Measurements from ENCODE around the gene PEAK1. TPM values are rescaled to one million over a fixed set of nuclear protein-coding genes. Genes with fewer than 3 reads are reported as not detected.

Gene PEAK1
- total and polyA plus RNA-seq, 4 experiments from 2014 or later, result 2.2 to 10.1 (median 7.8) TPM; not detected in 1

GRCh38 chr15:77416148-77416455 is 3.8 kb downstream of the PEAK1 start:
- Histone ChIP-seq H3K27ac (ENCODE audit: low read depth, low read length) (no peak overlapping the region), H3K36me3 (ENCODE audit: insufficient read depth, low read length) (no peaks in the 10 kb centered on the region), H3K9me3 (ENCODE audit: control insufficient read depth in 1 of 2, low read length in 2 of 2) (no peaks in the 10 kb centered on the region), H3K4me1 (ENCODE audit: insufficient read depth, low read length) (peaks cover 1% of the 10 kb centered on the region), H3K27me3 (ENCODE audit: insufficient read depth, low read length) (no peaks in the 10 kb centered on the region), H3K4me3 (ENCODE audit: low read length in 2 of 2) (no peak overlapping the region)
- Mint-ChIP-seq H3K9me3 (no peaks in the 10 kb centered on the region), H3K36me3 (peaks cover 0 to 11% of the 10 kb centered on the region in 2 donors), H3K4me1 (peaks cover 10 to 22% (median 14%) of the 10 kb centered on the region in 4 donors), H3K27me3 (peaks cover 0 to 3% of the 10 kb centered on the region in 2 donors), H3K27ac (no peak overlapping the region), H3K4me3 (no peak overlapping the region)
- POLR2A ChIA-PET (ENCODE audit: partially characterized antibody), result interaction anchor here (1.2 kb wide), 1 partner anchor 469 kb away, joined by 3 read pairs; no protein-coding TSS in a partner anchor
- intact Hi-C loops (cut with micrococcal nuclease), result no loop called here
- CTCF ChIA-PET (ENCODE audit: partially characterized antibody), result interaction anchor here (1.6 kb wide), 1 partner anchor 442 kb away, joined by 3 read pairs; no protein-coding TSS in a partner anchor
- no peak for DNase-seq

DNA sequence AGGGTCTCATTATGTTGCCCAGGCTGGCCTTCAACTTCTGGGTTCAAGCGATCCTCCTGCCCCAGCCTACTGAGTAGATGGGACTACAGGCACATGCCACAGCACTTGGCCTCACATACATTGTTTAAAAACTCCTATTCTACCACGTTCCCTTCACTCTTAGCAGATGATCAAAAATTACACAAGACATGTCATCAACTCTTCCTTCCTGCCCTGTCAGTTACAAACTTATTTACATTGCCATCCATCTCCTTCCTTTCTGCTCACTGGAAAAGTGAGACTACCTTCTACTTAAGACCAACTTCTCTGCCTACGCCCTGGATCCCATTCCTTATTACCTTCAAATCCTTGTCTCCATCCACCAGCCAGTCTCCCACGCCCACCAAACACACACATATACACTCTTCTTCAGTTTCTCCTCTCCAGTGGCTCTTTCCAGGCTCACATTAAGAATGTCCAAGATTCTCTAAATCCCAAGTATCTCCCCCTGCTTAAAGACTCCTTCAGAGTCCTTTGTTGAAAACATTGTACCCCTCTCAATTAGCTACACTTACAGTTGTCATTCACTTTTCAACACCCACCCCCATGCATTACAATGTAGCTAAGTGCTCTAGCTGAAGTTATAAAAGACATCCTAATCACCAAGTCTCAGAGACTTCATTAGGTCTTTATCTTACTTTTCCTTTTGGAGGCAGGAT is 4.3 kb downstream of the PEAK1 start:
- ChIA-PET POLR2A (ENCODE audit: partially characterized antibody) (interaction anchor here (1.2 kb wide), 1 partner anchor 469 kb away, joined by 3 read pairs; no protein-coding TSS in a partner anchor), CTCF (ENCODE audit: partially characterized antibody) (no interaction called here)
- Histone ChIP-seq H3K36me3 (ENCODE audit: insufficient read depth, low read length) (no peaks in the 10 kb centered on the region), H3K9me3 (ENCODE audit: control insufficient read depth in 1 of 2, low read length in 2 of 2) (no peaks in the 10 kb centered on the region), H3K4me1 (ENCODE audit: insufficient read depth, low read length) (no peaks in the 10 kb centered on the region), H3K27ac (ENCODE audit: low read depth, low read length) (no peak overlapping the region), H3K27me3 (ENCODE audit: insufficient read depth, low read length) (no peaks in the 10 kb centered on the region), H3K4me3 (ENCODE audit: low read length in 2 of 2) (no peak overlapping the region)
- DNase-seq, result no peak
- no peaks in the 10 kb centered on the region for H3K9me3 Mint-ChIP-seq
- peaks cover 0 to 9% of the 10 kb centered on the region in 2 donors for H3K36me3 Mint-ChIP-seq
- peaks cover 0 to 3% of the 10 kb centered on the region in 2 donors for H3K27me3 Mint-ChIP-seq
- H3K4me1 Mint-ChIP-seq, result peaks cover 8 to 18% (median 12%) of the 10 kb centered on the region in 4 donors
- intact Hi-C loops (cut with micrococcal nuclease), result no loop called here
- no peak overlapping the region for H3K4me3 Mint-ChIP-seq
- H3K27ac Mint-ChIP-seq, result no peak overlapping the region

DNA sequence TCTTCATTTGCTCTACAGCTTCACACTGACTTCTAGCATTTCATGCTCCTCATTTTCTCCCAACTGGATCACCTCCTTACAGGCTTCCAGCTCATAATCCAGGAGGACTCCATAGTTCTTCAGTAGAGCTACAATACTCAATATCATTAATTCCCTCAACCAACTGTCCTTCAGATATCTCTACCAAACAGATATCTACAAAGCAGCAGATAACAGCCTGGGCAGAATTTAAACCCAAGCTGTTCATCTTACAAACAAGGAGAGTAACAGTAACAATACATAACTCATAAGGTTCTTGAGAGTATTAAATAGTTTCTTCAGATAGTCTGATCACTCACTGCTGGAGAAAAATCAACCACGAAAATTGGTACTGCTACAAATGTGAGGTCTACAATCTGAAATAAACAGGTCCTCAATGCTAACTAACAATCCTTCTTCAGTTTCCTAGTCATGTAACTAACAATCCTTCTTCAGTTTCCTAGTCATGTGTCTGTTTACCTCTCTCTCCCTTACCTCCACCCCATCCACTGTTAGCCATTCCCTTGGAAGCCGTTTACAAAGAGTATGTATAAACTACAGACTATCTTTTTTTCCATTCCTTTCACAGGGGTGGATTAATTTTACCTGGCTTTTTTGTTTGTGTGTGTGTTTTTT is 5.0 kb downstream of the PEAK1 start:
- ChIA-PET CTCF (ENCODE audit: partially characterized antibody) (no interaction called here), POLR2A (ENCODE audit: partially characterized antibody) (no interaction called here)
- peaks cover 4% of the 10 kb centered on the region for H3K4me1 ChIP-seq (ENCODE audit: insufficient read depth, low read length)
- Mint-ChIP-seq H3K27me3 (no peaks in the 10 kb centered on the region), H3K4me3 (no peak overlapping the region), H3K27ac (no peak overlapping the region), H3K36me3 (peaks cover 0 to 3% of the 10 kb centered on the region in 2 donors), H3K9me3 (no peaks in the 10 kb centered on the region), H3K4me1 (peaks cover 8 to 18% (median 17%) of the 10 kb centered on the region in 4 donors)
- no peaks in the 10 kb centered on the region for H3K27me3 ChIP-seq (ENCODE audit: insufficient read depth, low read length)
- H3K36me3 ChIP-seq (ENCODE audit: insufficient read depth, low read length), result no peaks in the 10 kb centered on the region
- no peaks in the 10 kb centered on the region for H3K9me3 ChIP-seq (ENCODE audit: control insufficient read depth in 1 of 2, low read length in 2 of 2)
- intact Hi-C loops (cut with micrococcal nuclease), result no loop called here
- no peak for DNase-seq
- H3K4me3 ChIP-seq (ENCODE audit: low read length in 2 of 2), result no peak overlapping the region
- H3K27ac ChIP-seq (ENCODE audit: low read depth, low read length), result no peak overlapping the region

DNA sequence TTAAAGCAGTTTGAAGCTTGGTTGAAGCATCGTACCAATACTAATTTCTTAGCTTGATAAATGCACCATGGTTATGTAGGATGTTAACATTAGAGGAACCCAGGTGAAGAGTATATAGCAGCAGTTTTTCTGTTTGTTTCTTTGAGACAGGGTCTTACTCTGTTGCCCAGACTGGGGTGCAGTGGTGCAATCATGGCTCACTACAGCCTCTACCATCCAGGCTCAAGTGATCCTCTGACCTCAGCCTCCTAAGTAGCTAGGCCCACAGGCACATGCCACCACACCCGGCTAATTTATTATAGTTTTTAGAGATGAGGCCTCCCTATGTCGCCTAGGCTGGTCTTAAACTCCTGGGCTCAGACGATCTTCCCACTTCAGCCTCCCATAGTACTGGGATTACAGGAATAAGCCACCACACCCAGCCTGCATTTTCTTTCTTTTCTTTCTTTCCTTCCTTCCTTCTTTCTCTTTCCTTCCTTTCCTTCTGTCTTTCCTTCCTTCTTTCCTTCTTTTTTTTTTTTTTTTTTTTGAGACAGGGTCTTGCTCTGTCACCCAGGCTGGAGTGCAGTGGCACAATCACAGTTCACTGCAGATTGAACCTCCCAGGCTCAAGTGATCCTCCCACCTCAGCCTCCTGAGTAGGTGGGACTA is 6.1 kb downstream of the PEAK1 start:
- Histone ChIP-seq H3K27ac (ENCODE audit: low read depth, low read length) (no peak overlapping the region), H3K4me3 (ENCODE audit: low read length in 2 of 2) (no peak overlapping the region), H3K27me3 (ENCODE audit: insufficient read depth, low read length) (no peaks in the 10 kb centered on the region), H3K4me1 (ENCODE audit: insufficient read depth, low read length) (peaks cover 11% of the 10 kb centered on the region), H3K9me3 (ENCODE audit: control insufficient read depth in 1 of 2, low read length in 2 of 2) (no peaks in the 10 kb centered on the region), H3K36me3 (ENCODE audit: insufficient read depth, low read length) (no peaks in the 10 kb centered on the region)
- Mint-ChIP-seq H3K27ac (no peak overlapping the region), H3K27me3 (no peaks in the 10 kb centered on the region), H3K36me3 (no peaks in the 10 kb centered on the region), H3K9me3 (no peaks in the 10 kb centered on the region), H3K4me3 (no peak overlapping the region), H3K4me1 (peaks cover 10 to 22% (median 20%) of the 10 kb centered on the region in 4 donors)
- DNase-seq, result no peak
- ChIA-PET POLR2A (ENCODE audit: partially characterized antibody) (no interaction called here), CTCF (ENCODE audit: partially characterized antibody) (no interaction called here)
- intact Hi-C loops (cut with micrococcal nuclease), result no loop called here

DNA sequence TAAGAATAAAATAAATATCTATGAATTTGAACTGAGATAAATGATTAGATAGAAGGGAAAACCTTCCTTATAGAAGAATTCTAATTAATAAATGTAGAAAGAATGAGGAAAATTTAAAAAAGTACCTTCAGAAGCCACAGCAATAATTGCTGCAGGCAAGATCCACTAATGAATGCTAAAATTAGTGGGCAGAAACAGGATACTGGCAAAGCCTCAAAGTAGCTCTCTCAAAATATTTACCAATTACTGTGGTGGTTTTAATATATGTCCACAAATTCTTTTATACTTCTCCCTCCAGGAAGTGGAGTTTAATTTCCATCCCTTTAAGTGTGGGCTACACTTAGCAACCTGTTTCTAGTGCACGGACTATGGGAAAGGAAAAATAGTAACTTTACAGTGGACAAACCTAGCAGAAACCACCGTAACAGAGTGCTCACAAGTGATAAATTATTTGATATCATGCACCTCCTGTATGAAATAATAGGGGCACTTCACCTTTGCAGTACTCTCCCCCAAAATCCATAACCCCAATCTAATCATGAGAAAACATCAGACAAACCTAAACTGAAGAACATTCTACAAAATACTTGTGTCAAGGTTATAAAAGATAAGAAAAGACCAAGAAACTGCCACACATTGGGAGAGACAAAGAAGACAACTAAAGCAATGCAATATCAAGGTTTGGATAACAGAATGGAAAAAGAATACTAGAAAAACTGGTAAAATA is 6.8 kb downstream of the PEAK1 start:
- no peak for DNase-seq
- Mint-ChIP-seq H3K36me3 (no peaks in the 10 kb centered on the region), H3K4me1 (peaks cover 5 to 16% (median 13%) of the 10 kb centered on the region in 4 donors), H3K4me3 (no peak overlapping the region), H3K27ac (no peak overlapping the region), H3K9me3 (no peaks in the 10 kb centered on the region), H3K27me3 (no peaks in the 10 kb centered on the region)
- CTCF ChIA-PET (ENCODE audit: partially characterized antibody), result no interaction called here
- POLR2A ChIA-PET (ENCODE audit: partially characterized antibody), result no interaction called here
- Histone ChIP-seq H3K4me3 (ENCODE audit: low read length in 2 of 2) (no peak overlapping the region), H3K27ac (ENCODE audit: low read depth, low read length) (no peak overlapping the region), H3K27me3 (ENCODE audit: insufficient read depth, low read length) (no peaks in the 10 kb centered on the region), H3K9me3 (ENCODE audit: control insufficient read depth in 1 of 2, low read length in 2 of 2) (no peaks in the 10 kb centered on the region), H3K36me3 (ENCODE audit: insufficient read depth, low read length) (no peaks in the 10 kb centered on the region), H3K4me1 (ENCODE audit: insufficient read depth, low read length) (peaks cover 11% of the 10 kb centered on the region)
- intact Hi-C loops (cut with micrococcal nuclease), result no loop called here

DNA sequence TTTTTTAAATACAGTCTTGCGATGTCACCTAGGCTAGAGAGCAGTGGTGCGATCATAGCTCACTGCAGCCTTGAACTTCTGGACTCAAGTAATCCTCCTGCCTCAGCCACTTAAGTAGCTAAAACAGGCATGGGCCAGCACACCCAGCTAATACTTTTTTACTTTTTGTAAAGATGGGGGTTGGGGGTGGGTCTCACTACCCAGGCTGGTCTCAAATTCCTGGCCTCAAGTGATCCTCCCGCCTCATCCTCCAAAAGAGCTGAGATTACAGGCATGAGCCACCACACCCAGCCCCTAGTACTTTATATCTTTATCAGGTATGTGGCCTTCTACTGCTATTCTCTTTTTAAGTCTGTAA is 8.3 kb downstream of the PEAK1 start:
- Mint-ChIP-seq H3K9me3 (no peaks in the 10 kb centered on the region), H3K36me3 (no peaks in the 10 kb centered on the region), H3K27ac (no peak overlapping the region), H3K4me3 (no peak overlapping the region), H3K4me1 (peaks cover 5 to 16% (median 13%) of the 10 kb centered on the region in 4 donors), H3K27me3 (no peaks in the 10 kb centered on the region)
- H3K36me3 ChIP-seq (ENCODE audit: insufficient read depth, low read length), result no peaks in the 10 kb centered on the region
- H3K27me3 ChIP-seq (ENCODE audit: insufficient read depth, low read length), result no peaks in the 10 kb centered on the region
- H3K4me3 ChIP-seq (ENCODE audit: low read length in 2 of 2), result no peak overlapping the region
- no peak overlapping the region for H3K27ac ChIP-seq (ENCODE audit: low read depth, low read length)
- no peak for DNase-seq
- intact Hi-C loops (cut with micrococcal nuclease), result no loop called here
- peaks cover 11% of the 10 kb centered on the region for H3K4me1 ChIP-seq (ENCODE audit: insufficient read depth, low read length)
- no peaks in the 10 kb centered on the region for H3K9me3 ChIP-seq (ENCODE audit: control insufficient read depth in 1 of 2, low read length in 2 of 2)
- POLR2A ChIA-PET (ENCODE audit: partially characterized antibody), result no interaction called here
- CTCF ChIA-PET (ENCODE audit: partially characterized antibody), result interaction anchor here (0.8 to 1.1 kb wide), 2 partner anchors 10 to 14 kb away, joined by 3 read pairs; no protein-coding TSS in a partner anchor

Measured in CD4-positive, alpha-beta memory T cell (primary cell).